Measurements from ENCODE around the gene CCDC8. TPM values are rescaled to one million over a fixed set of nuclear protein-coding genes. Genes with fewer than 3 reads are reported as not detected.
A peak's percentile ranks its signal among the peaks of the same experiment; 100 is the strongest.
"Not testable (repeated sequence)": the region's sequence is repeated elsewhere in the genome, so short reads cannot be mapped to it uniquely, and the experiment has no call there.

The CCDC8 gene
- total and polyA plus RNA-seq, 9 donors = 63.9 to 95.3 (median 78.9) TPM

- Histone ChIP-seq H3K4me1 (ENCODE audit: control insufficient read depth, insufficient read depth, low read length) (peaks cover 34% of the 10 kb centered on the region), H3K4me3 (ENCODE audit: low read length) (peak overlapping the region; percentile 27), H3K27ac (ENCODE audit: low read length) (peak overlapping the region; percentile 85)
- H3K36me3 ChIP-seq (ENCODE audit: control insufficient read depth, insufficient read depth, low read length); H3K9me3 ChIP-seq (replicated peaks; ENCODE audit: control insufficient read depth, low read depth, low read length); H3K27me3 ChIP-seq (ENCODE audit: control insufficient read depth, insufficient read depth, low read length): not testable (repeated sequence)
- 4% methylated on average over 19 of the region's 53 CpGs for WGBS (ENCODE audit: insufficient coverage)
- DNase-seq = peak; percentile 97
Measured at GRCh38 chr19:46415804-46416709, 2.7 kb upstream of the CCDC8 start.

GRCh38 chr19:46414899-46415298 lies 1.5 kb upstream of the CCDC8 start:
- WGBS (ENCODE audit: insufficient coverage) = 92% methylated on average over 18 of the region's 22 CpGs
- not testable (repeated sequence) for H3K27me3 ChIP-seq (ENCODE audit: control insufficient read depth, insufficient read depth, low read length)

GRCh38 chr19:46412650-46413261 lies 608 bp downstream of the CCDC8 start:
- peaks cover 61% of the 10 kb centered on the region for H3K4me1 ChIP-seq (ENCODE audit: control insufficient read depth, insufficient read depth, low read length)
- 2% methylated on average over 19 of the region's 29 CpGs for WGBS (ENCODE audit: insufficient coverage)
- peaks cover 16% of the 10 kb centered on the region for H3K36me3 ChIP-seq (ENCODE audit: control insufficient read depth, insufficient read depth, low read length)
- H3K4me3 ChIP-seq (ENCODE audit: low read length) = peak overlapping the region; percentile 74
- peak; percentile 39 for DNase-seq
- peak overlapping the region; percentile 92 for H3K27ac ChIP-seq (ENCODE audit: low read length)
- H3K9me3 ChIP-seq (replicated peaks; ENCODE audit: control insufficient read depth, low read depth, low read length) = no peaks in the 10 kb centered on the region
- peaks cover 3% of the 10 kb centered on the region for H3K27me3 ChIP-seq (ENCODE audit: control insufficient read depth, insufficient read depth, low read length)

More at GRCh38 chr19:46414899-46415298, 1.5 kb upstream of the CCDC8 start:
- DNase-seq; H3K9me3 ChIP-seq (replicated peaks; ENCODE audit: control insufficient read depth, low read depth, low read length); H3K4me3 ChIP-seq (ENCODE audit: low read length): not testable (repeated sequence)
- H3K36me3 ChIP-seq (ENCODE audit: control insufficient read depth, insufficient read depth, low read length) = peaks cover 16% of the 10 kb centered on the region
- H3K4me1 ChIP-seq (ENCODE audit: control insufficient read depth, insufficient read depth, low read length) = peaks cover 42% of the 10 kb centered on the region
- peak overlapping the region; percentile 85 for H3K27ac ChIP-seq (ENCODE audit: low read length)

- H3K36me3 ChIP-seq (ENCODE audit: control insufficient read depth, insufficient read depth, low read length) = peaks cover 16% of the 10 kb centered on the region
- no peaks in the 10 kb centered on the region for H3K9me3 ChIP-seq (replicated peaks; ENCODE audit: control insufficient read depth, low read depth, low read length)
- peak overlapping the region; percentile 92 for H3K27ac ChIP-seq (ENCODE audit: low read length)
- 4% methylated on average over 48 of the region's 54 CpGs for WGBS (ENCODE audit: insufficient coverage)
- peaks cover 7% of the 10 kb centered on the region for H3K27me3 ChIP-seq (ENCODE audit: control insufficient read depth, insufficient read depth, low read length)
- H3K4me3 ChIP-seq (ENCODE audit: low read length) = peak overlapping the region; percentile 74
- peak; percentile 43 for DNase-seq
- H3K4me1 ChIP-seq (ENCODE audit: control insufficient read depth, insufficient read depth, low read length) = peaks cover 65% of the 10 kb centered on the region
Measured at GRCh38 chr19:46411925-46412649, 1.3 kb downstream of the CCDC8 start.

- peak; percentile 49 for DNase-seq
- Histone ChIP-seq H3K4me1 (ENCODE audit: control insufficient read depth, insufficient read depth, low read length) (peaks cover 65% of the 10 kb centered on the region), H3K36me3 (ENCODE audit: control insufficient read depth, insufficient read depth, low read length) (peaks cover 16% of the 10 kb centered on the region), H3K27ac (ENCODE audit: low read length) (peak overlapping the region; percentile 92), H3K9me3 (replicated peaks; ENCODE audit: control insufficient read depth, low read depth, low read length) (no peaks in the 10 kb centered on the region), H3K27me3 (ENCODE audit: control insufficient read depth, insufficient read depth, low read length) (peaks cover 10% of the 10 kb centered on the region), H3K4me3 (ENCODE audit: low read length) (peak overlapping the region; percentile 74)
- WGBS (ENCODE audit: insufficient coverage) = 28% methylated on average over 13 of the region's 13 CpGs
Measured at GRCh38 chr19:46411088-46411924, 2.1 kb downstream of the CCDC8 start.

GRCh38 chr19:46410205-46411087 lies 2.9 kb downstream of the CCDC8 start:
- WGBS (ENCODE audit: insufficient coverage) = 56% methylated on average over 5 of the region's 13 CpGs
- Histone ChIP-seq H3K36me3 (ENCODE audit: control insufficient read depth, insufficient read depth, low read length) (peaks cover 16% of the 10 kb centered on the region), H3K9me3 (replicated peaks; ENCODE audit: control insufficient read depth, low read depth, low read length) (no peaks in the 10 kb centered on the region), H3K4me3 (ENCODE audit: low read length) (peak overlapping the region; percentile 74), H3K4me1 (ENCODE audit: control insufficient read depth, insufficient read depth, low read length) (peaks cover 67% of the 10 kb centered on the region), H3K27me3 (ENCODE audit: control insufficient read depth, insufficient read depth, low read length) (peaks cover 16% of the 10 kb centered on the region), H3K27ac (ENCODE audit: low read length) (peak overlapping the region; percentile 2)
- no peak for DNase-seq

GRCh38 chr19:46409191-46409590 lies 4.2 kb downstream of the CCDC8 start:
- peaks cover 80% of the 10 kb centered on the region for H3K4me1 ChIP-seq (ENCODE audit: control insufficient read depth, insufficient read depth, low read length)
- H3K9me3 ChIP-seq (replicated peaks; ENCODE audit: control insufficient read depth, low read depth, low read length) = no peaks in the 10 kb centered on the region
- H3K4me3 ChIP-seq (ENCODE audit: low read length) = no peak overlapping the region
- peaks cover 16% of the 10 kb centered on the region for H3K36me3 ChIP-seq (ENCODE audit: control insufficient read depth, insufficient read depth, low read length)
- no peak for DNase-seq
- peaks cover 24% of the 10 kb centered on the region for H3K27me3 ChIP-seq (ENCODE audit: control insufficient read depth, insufficient read depth, low read length)
- H3K27ac ChIP-seq (ENCODE audit: low read length) = peak overlapping the region; percentile 76
- WGBS (ENCODE audit: insufficient coverage) = no CpG with 5 or more reads among the region's 3 CpGs

GRCh38 chr19:46408664-46409039 lies 4.7 kb downstream of the CCDC8 start:
- Histone ChIP-seq H3K27ac (ENCODE audit: low read length) (peak overlapping the region; percentile 86), H3K9me3 (replicated peaks; ENCODE audit: control insufficient read depth, low read depth, low read length) (no peaks in the 10 kb centered on the region), H3K27me3 (ENCODE audit: control insufficient read depth, insufficient read depth, low read length) (peaks cover 24% of the 10 kb centered on the region), H3K4me3 (ENCODE audit: low read length) (peak overlapping the region; percentile 23), H3K4me1 (ENCODE audit: control insufficient read depth, insufficient read depth, low read length) (peaks cover 80% of the 10 kb centered on the region), H3K36me3 (ENCODE audit: control insufficient read depth, insufficient read depth, low read length) (peaks cover 16% of the 10 kb centered on the region)
- 5% methylated on average over 7 of the region's 11 CpGs for WGBS (ENCODE audit: insufficient coverage)
- peak; percentile 70 for DNase-seq

Measured in muscle of leg (tissue), 11 donors.